HL-60 (cell line): ENCODE data around the gene SARM1. TPM values are rescaled to one million over a fixed set of nuclear protein-coding genes. Genes with fewer than 3 reads are reported as not detected.

Source experiments
- DNase-seq, 2 experiments: peaks; one replicate each; pipeline ENCODE4 v3.0.0-alpha.2; 2010 to 2020; ENCODE audit warnings: low read depth in 1 of 2, low spot score in 1 of 2
- H3K27ac ChIP-seq: fragments of 250-450 bp; sonication (Bioruptor Pico); replicated peaks from 2 replicates; pipeline ENCODE4 v1.5.1; 2020; ENCODE audit warnings: mild to moderate bottlenecking, moderate library complexity
- H3K27me3 ChIP-seq: fragments of 250-450 bp; sonication (Bioruptor Pico); 2 replicates; pipeline ENCODE4 v1.5.1; 2021; ENCODE audit warnings: mild to moderate bottlenecking, moderate library complexity; ENCODE audit not compliant: insufficient read depth, poor library complexity, severe bottlenecking
- H3K4me3 ChIP-seq: replicated peaks from 2 replicates; pipeline ENCODE4 v1.5.1; 2011; ENCODE audit warnings: mild to moderate bottlenecking, control low read depth, low read length; ENCODE audit not compliant: insufficient read depth
- GABPA ChIP-seq: IDR thresholded peaks from 2 replicates; pipeline ENCODE4 v1.6.1; 2012; ENCODE audit warnings: low read depth
- POLR2AphosphoS5 ChIP-seq: IDR thresholded peaks from 2 replicates; pipeline ENCODE4 v1.6.1; 2012; ENCODE audit warnings: low read depth
- SPI1 ChIP-seq: IDR thresholded peaks from 2 replicates; pipeline ENCODE4 v1.6.1; 2012; ENCODE audit warnings: low read depth, mild to moderate bottlenecking, borderline replicate concordance
- microRNA-seq: library from miRNA; unstranded; fragments of <30 nt; microRNA quantifications from one replicate; pipeline ENCODE4, GENCODE V29; 2018
- TF ChIP-seq, protein P1 (sequence below): IDR thresholded peaks from 2 replicates; pipeline ENCODE4 v1.6.1; 2012; ENCODE audit warnings: low read depth; ENCODE audit not compliant: insufficient replicate concordance
- TF ChIP-seq, protein P2 (sequence below): IDR thresholded peaks from one replicate; pipeline ENCODE4 v1.5.1; 2011; ENCODE audit warnings: low read length, control low read depth, inconsistent platforms; ENCODE audit not compliant: insufficient read depth

Gene SARM1

DNA sequence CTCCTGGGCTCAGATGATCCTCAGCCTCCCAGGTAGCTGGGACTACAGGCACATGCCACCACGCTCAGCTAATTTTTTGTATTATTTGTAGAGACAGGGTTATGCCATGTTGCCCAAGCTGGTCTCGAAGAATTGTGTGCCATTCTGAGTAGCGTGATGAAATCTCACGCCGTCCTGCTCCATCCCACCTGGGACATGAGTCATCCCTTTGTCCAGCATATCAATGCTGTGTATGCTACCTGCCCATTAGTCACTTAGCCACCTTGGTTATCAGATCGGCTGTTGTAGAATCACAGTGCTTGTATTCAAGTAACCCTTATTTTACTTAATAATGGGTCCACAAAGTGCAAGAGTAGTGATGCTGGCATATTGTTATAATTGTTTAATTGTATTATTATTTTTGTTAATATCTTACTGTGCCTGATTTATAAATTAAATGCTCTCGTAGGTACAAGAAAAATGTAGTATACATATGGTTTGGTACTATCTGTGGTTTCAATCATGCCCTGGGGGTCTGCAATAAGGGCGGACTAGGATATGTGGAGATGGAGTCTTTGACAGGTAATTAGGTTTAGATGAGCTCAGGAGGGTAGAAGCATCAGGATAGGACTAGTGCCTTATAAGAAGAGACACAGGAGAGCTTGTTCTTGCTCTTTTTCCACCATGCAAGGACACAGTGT, 75.4 kb downstream of the SARM1 start:
- no peak for TF ChIP-seq SPI1
- TF ChIP-seq, protein P1, sequence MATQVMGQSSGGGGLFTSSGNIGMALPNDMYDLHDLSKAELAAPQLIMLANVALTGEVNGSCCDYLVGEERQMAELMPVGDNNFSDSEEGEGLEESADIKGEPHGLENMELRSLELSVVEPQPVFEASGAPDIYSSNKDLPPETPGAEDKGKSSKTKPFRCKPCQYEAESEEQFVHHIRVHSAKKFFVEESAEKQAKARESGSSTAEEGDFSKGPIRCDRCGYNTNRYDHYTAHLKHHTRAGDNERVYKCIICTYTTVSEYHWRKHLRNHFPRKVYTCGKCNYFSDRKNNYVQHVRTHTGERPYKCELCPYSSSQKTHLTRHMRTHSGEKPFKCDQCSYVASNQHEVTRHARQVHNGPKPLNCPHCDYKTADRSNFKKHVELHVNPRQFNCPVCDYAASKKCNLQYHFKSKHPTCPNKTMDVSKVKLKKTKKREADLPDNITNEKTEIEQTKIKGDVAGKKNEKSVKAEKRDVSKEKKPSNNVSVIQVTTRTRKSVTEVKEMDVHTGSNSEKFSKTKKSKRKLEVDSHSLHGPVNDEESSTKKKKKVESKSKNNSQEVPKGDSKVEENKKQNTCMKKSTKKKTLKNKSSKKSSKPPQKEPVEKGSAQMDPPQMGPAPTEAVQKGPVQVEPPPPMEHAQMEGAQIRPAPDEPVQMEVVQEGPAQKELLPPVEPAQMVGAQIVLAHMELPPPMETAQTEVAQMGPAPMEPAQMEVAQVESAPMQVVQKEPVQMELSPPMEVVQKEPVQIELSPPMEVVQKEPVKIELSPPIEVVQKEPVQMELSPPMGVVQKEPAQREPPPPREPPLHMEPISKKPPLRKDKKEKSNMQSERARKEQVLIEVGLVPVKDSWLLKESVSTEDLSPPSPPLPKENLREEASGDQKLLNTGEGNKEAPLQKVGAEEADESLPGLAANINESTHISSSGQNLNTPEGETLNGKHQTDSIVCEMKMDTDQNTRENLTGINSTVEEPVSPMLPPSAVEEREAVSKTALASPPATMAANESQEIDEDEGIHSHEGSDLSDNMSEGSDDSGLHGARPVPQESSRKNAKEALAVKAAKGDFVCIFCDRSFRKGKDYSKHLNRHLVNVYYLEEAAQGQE = no peak
- no peak for TF ChIP-seq GABPA
- TF ChIP-seq, protein P2, sequence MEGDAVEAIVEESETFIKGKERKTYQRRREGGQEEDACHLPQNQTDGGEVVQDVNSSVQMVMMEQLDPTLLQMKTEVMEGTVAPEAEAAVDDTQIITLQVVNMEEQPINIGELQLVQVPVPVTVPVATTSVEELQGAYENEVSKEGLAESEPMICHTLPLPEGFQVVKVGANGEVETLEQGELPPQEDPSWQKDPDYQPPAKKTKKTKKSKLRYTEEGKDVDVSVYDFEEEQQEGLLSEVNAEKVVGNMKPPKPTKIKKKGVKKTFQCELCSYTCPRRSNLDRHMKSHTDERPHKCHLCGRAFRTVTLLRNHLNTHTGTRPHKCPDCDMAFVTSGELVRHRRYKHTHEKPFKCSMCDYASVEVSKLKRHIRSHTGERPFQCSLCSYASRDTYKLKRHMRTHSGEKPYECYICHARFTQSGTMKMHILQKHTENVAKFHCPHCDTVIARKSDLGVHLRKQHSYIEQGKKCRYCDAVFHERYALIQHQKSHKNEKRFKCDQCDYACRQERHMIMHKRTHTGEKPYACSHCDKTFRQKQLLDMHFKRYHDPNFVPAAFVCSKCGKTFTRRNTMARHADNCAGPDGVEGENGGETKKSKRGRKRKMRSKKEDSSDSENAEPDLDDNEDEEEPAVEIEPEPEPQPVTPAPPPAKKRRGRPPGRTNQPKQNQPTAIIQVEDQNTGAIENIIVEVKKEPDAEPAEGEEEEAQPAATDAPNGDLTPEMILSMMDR = no peak
- TF ChIP-seq POLR2AphosphoS5 = no peak
- Histone ChIP-seq H3K27ac (no peak overlapping the region), H3K4me3 (no peak overlapping the region), H3K27me3 (no peaks in the 10 kb centered on the region)
- no peak for DNase-seq

DNA sequence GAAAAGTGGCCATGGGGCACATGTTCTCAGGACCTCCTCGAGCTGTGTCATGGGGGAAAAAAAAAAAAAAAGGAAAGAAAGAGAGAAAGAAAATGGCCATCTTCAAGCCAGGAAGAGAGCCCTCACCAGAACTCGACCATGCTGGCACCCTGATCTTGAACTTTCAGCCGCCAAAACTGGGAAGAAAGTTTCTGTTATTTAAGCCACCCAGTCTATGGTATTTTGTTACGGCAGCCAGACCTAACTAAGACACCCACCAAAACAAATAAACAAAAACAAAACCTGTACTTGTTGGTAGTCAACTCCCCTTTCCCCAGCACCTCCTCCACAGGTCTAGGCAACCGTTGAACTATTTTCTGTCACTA, 75.9 kb downstream of the SARM1 start:
- Histone ChIP-seq H3K4me3 (no peak overlapping the region), H3K27me3 (no peaks in the 10 kb centered on the region), H3K27ac (no peak overlapping the region)
- no peak for TF ChIP-seq POLR2AphosphoS5
- no peak for TF ChIP-seq GABPA
- no peak for TF ChIP-seq SPI1
- TF ChIP-seq, protein P1 = no peak
- TF ChIP-seq, protein P2 = no peak
- no peak for DNase-seq

DNA sequence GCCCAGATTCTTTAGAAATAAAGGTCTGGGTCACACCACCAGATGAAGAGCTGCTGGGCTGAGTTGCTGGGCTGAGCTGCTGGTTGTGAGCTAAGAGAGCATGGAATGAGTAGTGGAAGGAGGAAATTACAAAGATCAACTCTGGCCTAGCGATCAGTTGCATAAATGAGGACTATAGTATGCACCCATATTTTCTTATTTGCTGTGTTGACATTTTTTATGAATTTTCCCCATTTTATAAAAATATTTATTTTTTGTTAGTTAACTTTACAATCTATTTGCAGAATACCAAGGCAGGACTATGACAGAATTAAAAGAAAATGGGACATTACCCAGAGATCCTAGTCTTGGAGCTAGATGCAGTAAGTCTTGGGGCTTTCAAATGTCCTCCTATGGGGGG, 78.4 kb downstream of the SARM1 start:
- Histone ChIP-seq H3K27me3 (no peaks in the 10 kb centered on the region), H3K4me3 (no peak overlapping the region), H3K27ac (no peak overlapping the region)
- TF ChIP-seq GABPA = no peak
- TF ChIP-seq POLR2AphosphoS5 = no peak
- TF ChIP-seq SPI1 = no peak
- TF ChIP-seq, protein P2 = no peak
- TF ChIP-seq, protein P1 = no peak
- DNase-seq = no peak

Small RNAs within 50 kb of the gene (microRNA-seq; reads per million reads assigned to microRNA genes)
- gene MIR4723 = not detected
